NB4 (cell line): ENCODE measurements around the gene CCSER1.

Source experiments
- DNase-seq: peaks from one replicate; pipeline ENCODE4 v3.0.0; 2010; ENCODE audit warnings: low read depth
- H3K4me3 ChIP-seq: one replicate; pipeline ENCODE4 v1.5.1; 2011; ENCODE audit warnings: mild to moderate bottlenecking, low read depth, low read length, moderate library complexity
- CTCF ChIP-seq: IDR thresholded peaks from one replicate; pipeline ENCODE4 v1.5.1; 2012; ENCODE audit warnings: low read depth, low read length
- MAX ChIP-seq: IDR thresholded peaks from 2 replicates; pipeline ENCODE4 v1.6.1; 2011; ENCODE audit warnings: low read depth, low read length
- MYC ChIP-seq: IDR thresholded peaks from 2 replicates; pipeline ENCODE4 v1.6.1; 2011; ENCODE audit warnings: low read depth, low read length
- POLR2A ChIP-seq: IDR thresholded peaks from 2 replicates; pipeline ENCODE4 v1.6.1; 2011; ENCODE audit warnings: mild to moderate bottlenecking; ENCODE audit not compliant: insufficient read length; ENCODE audit errors: extremely low read depth

CCSER1 gene

GRCh38 chr4:90786602-90787001, 659.4 kb downstream of the CCSER1 start:
- no peak overlapping the region for H3K4me3 ChIP-seq
- no peak for TF ChIP-seq MYC
- no peak for TF ChIP-seq CTCF
- no peak for TF ChIP-seq POLR2A
- TF ChIP-seq MAX = no peak
- no peak for DNase-seq

- TF ChIP-seq MYC (no peak), MAX (no peak), POLR2A (no peak), CTCF (no peak)
- DNase-seq = no peak
- no peak overlapping the region for H3K4me3 ChIP-seq
Observed at GRCh38 chr4:90792696-90793095, 665.5 kb downstream of the CCSER1 start.

- H3K4me3 ChIP-seq = no peak overlapping the region
- no peak for DNase-seq
- TF ChIP-seq POLR2A (no peak), MAX (no peak), MYC (no peak), CTCF (no peak)
Observed at GRCh38 chr4:90798948-90799347, 671.8 kb downstream of the CCSER1 start.

GRCh38 chr4:90799895-90800294, 672.7 kb downstream of the CCSER1 start:
- no peak for DNase-seq
- H3K4me3 ChIP-seq = no peak overlapping the region

GRCh38 chr4:90815569-90815968, 688.4 kb downstream of the CCSER1 start:
- TF ChIP-seq MAX (no peak), MYC (no peak), CTCF (no peak), POLR2A (no peak)
- no peak overlapping the region for H3K4me3 ChIP-seq
- no peak for DNase-seq

More at GRCh38 chr4:90799895-90800294, 672.7 kb downstream of the CCSER1 start:
- no peak for TF ChIP-seq MYC
- no peak for TF ChIP-seq CTCF
- no peak for TF ChIP-seq MAX
- TF ChIP-seq POLR2A = no peak

GRCh38 chr4:90816754-90817153, 689.6 kb downstream of the CCSER1 start:
- TF ChIP-seq POLR2A (no peak), MYC (no peak), MAX (no peak), CTCF (no peak)
- no peak overlapping the region for H3K4me3 ChIP-seq
- no peak for DNase-seq
